Neuronal stem cell (in vitro differentiated cells): ENCODE measurements around the gene GPC1.

Experiments
- DNase-seq: peaks from one replicate; pipeline ENCODE4 v3.0.0-alpha.2; 2013; ENCODE audit warnings: low spot score
- H2AFZ ChIP-seq: one replicate; pipeline ENCODE4 v1.6.1; 2013; ENCODE audit warnings: mild to moderate bottlenecking, low read length, inconsistent platforms
- H2AK5ac ChIP-seq: 2 replicates; pipeline ENCODE4 v1.6.1; 2013; ENCODE audit warnings: low read depth, mild to moderate bottlenecking, inconsistent platforms, low read length, moderate library complexity, mixed read lengths
- H2BK120ac ChIP-seq: 2 replicates; pipeline ENCODE4 v1.6.1; 2013; ENCODE audit warnings: low read depth, mild to moderate bottlenecking, inconsistent platforms, low read length, moderate library complexity, mixed read lengths
- H2BK12ac ChIP-seq: one replicate; pipeline ENCODE4 v1.6.1; 2013; ENCODE audit warnings: low read length, inconsistent platforms
- H2BK15ac ChIP-seq: 2 replicates; pipeline ENCODE4 v1.6.1; 2013; ENCODE audit warnings: mild to moderate bottlenecking, low read length, inconsistent platforms, mixed read lengths
- H2BK5ac ChIP-seq: one replicate; pipeline ENCODE4 v1.6.1; 2013; ENCODE audit warnings: inconsistent platforms, mild to moderate bottlenecking, low read length, moderate library complexity
- H3K14ac ChIP-seq: one replicate; pipeline ENCODE4 v1.6.1; 2013; ENCODE audit warnings: low read length, inconsistent platforms
- H3K18ac ChIP-seq: 2 replicates; pipeline ENCODE4 v1.6.1; 2013; ENCODE audit warnings: low read length, inconsistent platforms
- H3K23ac ChIP-seq: 2 replicates; pipeline ENCODE4 v1.6.1; 2013; ENCODE audit warnings: low read depth, mild to moderate bottlenecking, mixed read lengths, low read length, inconsistent platforms; ENCODE audit not compliant: poor library complexity
- H3K27ac ChIP-seq: replicated peaks from 3 replicates; pipeline ENCODE4 v1.5.1; 2013; ENCODE audit warnings: low read length, inconsistent platforms
- H3K27me3 ChIP-seq, 3 experiments: 2 replicates each; pipeline ENCODE4 v1.6.1; 2013; ENCODE audit warnings: low read length in 3 of 3, mild to moderate bottlenecking in 2 of 3, inconsistent platforms in 1 of 3, low read depth in 1 of 3, mixed read lengths in 1 of 3, moderate library complexity in 1 of 3; ENCODE audit not compliant: control insufficient read depth in 3 of 3, insufficient read depth in 3 of 3
- H3K36me3 ChIP-seq, 2 donors: replicated peaks in 1 of 2; 2 replicates each; pipeline ENCODE4 v1.6.1; 2013; ENCODE audit warnings: low read length in 2 of 2; ENCODE audit not compliant: control insufficient read depth in 2 of 2, insufficient read depth in 2 of 2
- H3K4ac ChIP-seq: 2 replicates; pipeline ENCODE4 v1.6.1; 2013; ENCODE audit warnings: inconsistent platforms, mild to moderate bottlenecking, low read length, moderate library complexity
- H3K4me1 ChIP-seq, 2 donors: 1 replicate in 1 of 2; 2 replicates in 1 of 2; pipeline ENCODE4 v1.6.1; 2013; ENCODE audit warnings: low read length in 2 of 2, low read depth in 1 of 2; ENCODE audit not compliant: control insufficient read depth in 2 of 2, insufficient read depth in 1 of 2
- H3K4me2 ChIP-seq: one replicate; pipeline ENCODE4 v1.6.1; 2013; ENCODE audit warnings: mild to moderate bottlenecking, low read length, inconsistent platforms; ENCODE audit not compliant: insufficient read depth, poor library complexity, severe bottlenecking
- H3K4me3 ChIP-seq, 2 donors: 2 replicates each; pipeline ENCODE4 v1.5.1; 2013; ENCODE audit warnings: low read length in 2 of 2, mild to moderate bottlenecking in 2 of 2, inconsistent platforms in 1 of 2, moderate library complexity in 1 of 2
- H3K79me1 ChIP-seq: one replicate; pipeline ENCODE4 v1.6.1; 2013; ENCODE audit warnings: low read depth, mild to moderate bottlenecking, inconsistent platforms, low read length, moderate library complexity
- H3K9ac ChIP-seq: one replicate; pipeline ENCODE4 v1.6.1; 2013; ENCODE audit warnings: mild to moderate bottlenecking, low read depth, low read length, inconsistent platforms; ENCODE audit not compliant: poor library complexity
- H3K9me3 ChIP-seq, 2 donors: replicated peaks in 1 of 2; 2 replicates each; pipeline versions ENCODE3 to v1.6.1; 2013; ENCODE audit warnings: low read length in 2 of 2, mild to moderate bottlenecking in 2 of 2, inconsistent platforms in 1 of 2, low read depth in 1 of 2, mixed read lengths in 1 of 2, moderate library complexity in 1 of 2; ENCODE audit not compliant: control insufficient read depth in 2 of 2, insufficient read depth in 1 of 2
- H4K8ac ChIP-seq: one replicate; pipeline ENCODE4 v1.6.1; 2013; ENCODE audit warnings: low read depth, mild to moderate bottlenecking, inconsistent platforms, low read length, moderate library complexity
- H4K91ac ChIP-seq: one replicate; pipeline ENCODE4 v1.6.1; 2013; ENCODE audit warnings: low read length, low read depth, mild to moderate bottlenecking, inconsistent platforms; ENCODE audit not compliant: poor library complexity
- WGBS, 2 donors: extraction: QIAGEN DNeasy Blood & Tissue Kit; methylation state at CpG; one replicate each; pipeline ENCODE4 v1.1.7; 2013; ENCODE audit warnings: missing lambda C conversion rate in 2 of 2, mixed read lengths in 1 of 2; ENCODE audit not compliant: insufficient read length in 2 of 2, insufficient replicate concordance in 1 of 2; ENCODE audit errors: extremely low coverage in 2 of 2; 5-methylcytosine and 5-hydroxymethylcytosine counted together

The GPC1 gene

GRCh38 chr2:240411261-240412160 is 24.0 kb upstream of the GPC1 start:
- Histone ChIP-seq H2BK15ac (peak overlapping the region; percentile 97), H2BK5ac (peak overlapping the region; percentile 66)
- DNase-seq, result no peak

GRCh38 chr2:240412211-240412861 is 23.1 kb upstream of the GPC1 start:
- H2BK120ac ChIP-seq, result peak overlapping the region; percentile 54
- no peak overlapping the region for H2BK12ac ChIP-seq
- H3K9ac ChIP-seq, result peak overlapping the region; percentile 44
- H3K4ac ChIP-seq, result peak overlapping the region; percentile 89
- no peak for DNase-seq
- H4K91ac ChIP-seq, result peak overlapping the region; percentile 53
- H3K27me3 ChIP-seq, result no peaks in the 10 kb centered on the region
- peak overlapping the region; percentile 93 for H2AK5ac ChIP-seq
- H3K4me1 ChIP-seq, result no peaks in the 10 kb centered on the region
- peak overlapping the region; percentile 71 for H3K14ac ChIP-seq
- no CpG with 5 or more reads among the region's 15 CpGs for WGBS, 2 donors
- H3K18ac ChIP-seq, result peak overlapping the region; percentile 44
- H3K9me3 ChIP-seq, result peaks cover 0 to 2% of the 10 kb centered on the region in 2 donors
- H3K79me1 ChIP-seq, result no peaks in the 10 kb centered on the region
- H3K27ac ChIP-seq, result no peak overlapping the region
- no peaks in the 10 kb centered on the region for H3K36me3 ChIP-seq
- H4K8ac ChIP-seq, result peak overlapping the region; percentile 48
- peak overlapping the region; percentile 66 for H2BK5ac ChIP-seq
- H2AFZ ChIP-seq, result peak overlapping the region; percentile 71
- H3K23ac ChIP-seq, result peak overlapping the region; percentile 73
- H3K4me3 ChIP-seq, result no peak overlapping the region
- H3K4me2 ChIP-seq, result no peak overlapping the region
- peak overlapping the region; percentile 97 for H2BK15ac ChIP-seq

More at GRCh38 chr2:240411261-240412160, 24.0 kb upstream of the GPC1 start:
- no peaks in the 10 kb centered on the region for H3K4me1 ChIP-seq
- H3K9ac ChIP-seq, result no peak overlapping the region
- H2AFZ ChIP-seq, result peak overlapping the region; percentile 71
- no peak overlapping the region for H3K4me3 ChIP-seq
- no peak overlapping the region for H3K27ac ChIP-seq
- H4K91ac ChIP-seq, result peak overlapping the region; percentile 72
- no peaks in the 10 kb centered on the region for H3K36me3 ChIP-seq
- no peak overlapping the region for H3K4ac ChIP-seq
- H3K18ac ChIP-seq, result peak overlapping the region; percentile 91
- no peak overlapping the region for H2BK12ac ChIP-seq
- peaks cover 0 to 3% (median 0%) of the 10 kb centered on the region in 3 experiments for H3K27me3 ChIP-seq
- H2BK120ac ChIP-seq, result peak overlapping the region; percentile 94
- WGBS, 2 donors, result no CpG with 5 or more reads among the region's 28 CpGs
- H3K23ac ChIP-seq, result no peak overlapping the region
- H2AK5ac ChIP-seq, result peak overlapping the region; percentile 75
- H3K79me1 ChIP-seq, result no peaks in the 10 kb centered on the region
- peaks cover 0 to 2% of the 10 kb centered on the region in 2 donors for H3K9me3 ChIP-seq
- no peak overlapping the region for H4K8ac ChIP-seq
- H3K14ac ChIP-seq, result no peak overlapping the region
- H3K4me2 ChIP-seq, result no peak overlapping the region

GRCh38 chr2:240412975-240413812 is 22.3 kb upstream of the GPC1 start:
- H2AFZ ChIP-seq, result no peak overlapping the region
- peak overlapping the region; percentile 66 for H2BK5ac ChIP-seq
- peak overlapping the region; percentile 44 for H3K18ac ChIP-seq
- H4K8ac ChIP-seq, result peak overlapping the region; percentile 48
- H3K4me1 ChIP-seq, result no peaks in the 10 kb centered on the region
- H3K9me3 ChIP-seq, result peaks cover 2 to 3% of the 10 kb centered on the region in 2 donors
- H3K27me3 ChIP-seq, result no peaks in the 10 kb centered on the region
- H2BK120ac ChIP-seq, result peak overlapping the region; percentile 54
- DNase-seq, result no peak
- peak overlapping the region; percentile 77 for H3K9ac ChIP-seq
- H3K27ac ChIP-seq, result no peak overlapping the region
- no peak overlapping the region for H3K4me3 ChIP-seq
- H2AK5ac ChIP-seq, result peak overlapping the region; percentile 93
- peak overlapping the region; percentile 80 for H3K23ac ChIP-seq
- H3K36me3 ChIP-seq, result no peaks in the 10 kb centered on the region
- peak overlapping the region; percentile 97 for H3K14ac ChIP-seq
- H2BK15ac ChIP-seq, result peak overlapping the region; percentile 97
- peak overlapping the region; percentile 53 for H4K91ac ChIP-seq
- WGBS, 2 donors, result no CpG with 5 or more reads among the region's 26 CpGs
- peak overlapping the region; percentile 90 for H2BK12ac ChIP-seq
- H3K79me1 ChIP-seq, result no peaks in the 10 kb centered on the region
- peak overlapping the region; percentile 89 for H3K4ac ChIP-seq
- no peak overlapping the region for H3K4me2 ChIP-seq
